Glomerular visceral epithelial cell (primary cell): ENCODE measurements around the gene ERI3.
"Not testable (repeated sequence)": the region's sequence is repeated elsewhere in the genome, so short reads cannot be mapped to it uniquely, and the experiment has no call there.

Experiments
- DNase-seq: peaks from one replicate; pipeline ENCODE4 v3.0.0-alpha.2; 2016; ENCODE audit errors: extremely low spot score

ERI3 gene

DNA sequence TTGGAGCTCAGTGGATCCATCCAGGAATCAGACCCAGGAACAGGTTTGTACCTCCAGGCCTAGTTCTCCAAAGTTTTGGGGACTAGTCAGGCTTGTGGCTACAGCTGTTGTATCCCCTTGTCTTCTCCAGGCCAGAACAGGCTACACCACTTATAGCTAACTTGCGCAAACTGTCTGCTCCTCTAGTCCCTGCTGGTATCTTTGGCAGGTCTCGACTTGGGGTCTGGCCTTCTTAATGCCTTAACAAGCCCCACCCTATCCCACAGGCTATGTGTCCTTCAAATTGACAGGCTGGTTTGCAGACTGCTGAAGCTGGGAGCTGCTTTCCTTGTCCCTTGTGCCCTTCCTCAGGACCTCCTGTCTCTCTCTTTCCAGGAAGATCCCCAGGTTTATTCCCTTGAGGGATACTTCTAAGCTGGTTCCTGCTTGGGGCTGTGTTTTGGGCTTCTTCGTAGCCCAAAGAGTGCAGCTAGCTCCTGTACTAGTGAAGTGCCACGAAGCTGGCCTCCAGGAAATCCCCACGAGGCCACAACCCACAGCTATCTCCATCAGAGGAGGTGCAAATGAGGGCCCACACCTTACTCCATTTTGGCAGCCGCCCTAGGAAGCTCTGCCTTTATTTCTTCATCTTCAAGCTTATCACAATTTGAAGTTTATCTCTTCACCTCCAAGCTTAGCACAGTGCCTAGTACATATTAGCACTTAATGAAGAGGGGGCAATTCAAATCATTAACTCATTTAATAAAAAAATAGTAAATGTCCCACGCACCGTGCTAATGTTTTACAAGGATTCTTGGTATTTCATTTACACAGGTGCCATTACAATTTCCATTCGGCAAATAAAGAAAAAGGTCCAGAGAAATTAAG is 142.5 kb downstream of the ERI3 start:
- DNase-seq = no peak

- no peak for DNase-seq
Observed at GRCh38 chr1:44210595-44210994, 144.5 kb downstream of the ERI3 start.

DNA sequence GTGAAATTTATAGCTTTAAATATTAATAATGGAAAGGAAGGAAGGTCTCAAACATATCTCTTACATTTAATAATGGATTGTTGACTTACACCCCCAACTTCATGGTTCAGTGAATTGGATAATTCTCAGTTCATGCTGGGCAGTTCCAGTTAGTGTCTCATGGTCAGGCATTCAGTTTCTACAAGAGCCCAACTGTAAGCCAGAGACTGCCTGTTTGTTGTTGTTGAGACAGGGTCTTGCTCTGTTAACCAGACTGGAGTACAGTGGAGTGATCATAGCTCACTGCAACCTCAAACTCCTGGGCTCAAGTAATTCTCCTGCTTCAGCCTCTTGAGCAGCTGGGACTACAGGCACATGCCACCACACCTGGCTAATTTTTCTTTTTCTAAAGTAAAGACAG is 146.8 kb downstream of the ERI3 start:
- DNase-seq = peak; percentile 27

GRCh38 chr1:44206545-44206944 is 148.5 kb downstream of the ERI3 start:
- DNase-seq = not testable (repeated sequence)

DNA sequence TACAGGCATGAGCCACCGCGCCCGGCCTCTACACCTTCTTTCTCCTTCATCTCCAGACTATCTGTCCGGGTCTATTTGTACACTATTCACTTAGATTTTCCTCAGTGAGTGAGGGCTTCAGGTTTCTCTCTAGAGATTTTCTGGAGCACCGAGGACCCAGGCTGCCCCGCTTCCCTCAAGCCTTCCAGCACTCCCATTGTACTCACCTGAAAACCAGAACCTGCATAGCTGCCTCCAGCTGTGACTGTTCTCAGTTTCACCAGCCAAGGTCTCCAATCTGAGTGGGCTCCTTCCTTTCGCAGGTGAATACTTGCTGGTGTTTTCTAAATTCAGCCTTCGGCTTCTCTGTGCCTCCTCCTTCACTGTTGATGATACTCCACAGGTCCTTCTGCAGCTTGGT is 154.7 kb downstream of the ERI3 start:
- DNase-seq = no peak

- no peak for DNase-seq
Observed at GRCh38 chr1:44174630-44175029, 180.4 kb downstream of the ERI3 start.
